GM18511 (cell line): ENCODE measurements around the gene TFPT.

Source experiments
- ATAC-seq: cut with Tn5 transposase; IDR thresholded peaks from one replicate; pipeline ENCODE4 v1.9.1; 2021; ENCODE audit warnings: mild to moderate bottlenecking, moderate library complexity; ENCODE audit not compliant: unreplicated experiment

Gene TFPT, protein sequence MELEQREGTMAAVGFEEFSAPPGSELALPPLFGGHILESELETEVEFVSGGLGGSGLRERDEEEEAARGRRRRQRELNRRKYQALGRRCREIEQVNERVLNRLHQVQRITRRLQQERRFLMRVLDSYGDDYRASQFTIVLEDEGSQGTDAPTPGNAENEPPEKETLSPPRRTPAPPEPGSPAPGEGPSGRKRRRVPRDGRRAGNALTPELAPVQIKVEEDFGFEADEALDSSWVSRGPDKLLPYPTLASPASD

DNA sequence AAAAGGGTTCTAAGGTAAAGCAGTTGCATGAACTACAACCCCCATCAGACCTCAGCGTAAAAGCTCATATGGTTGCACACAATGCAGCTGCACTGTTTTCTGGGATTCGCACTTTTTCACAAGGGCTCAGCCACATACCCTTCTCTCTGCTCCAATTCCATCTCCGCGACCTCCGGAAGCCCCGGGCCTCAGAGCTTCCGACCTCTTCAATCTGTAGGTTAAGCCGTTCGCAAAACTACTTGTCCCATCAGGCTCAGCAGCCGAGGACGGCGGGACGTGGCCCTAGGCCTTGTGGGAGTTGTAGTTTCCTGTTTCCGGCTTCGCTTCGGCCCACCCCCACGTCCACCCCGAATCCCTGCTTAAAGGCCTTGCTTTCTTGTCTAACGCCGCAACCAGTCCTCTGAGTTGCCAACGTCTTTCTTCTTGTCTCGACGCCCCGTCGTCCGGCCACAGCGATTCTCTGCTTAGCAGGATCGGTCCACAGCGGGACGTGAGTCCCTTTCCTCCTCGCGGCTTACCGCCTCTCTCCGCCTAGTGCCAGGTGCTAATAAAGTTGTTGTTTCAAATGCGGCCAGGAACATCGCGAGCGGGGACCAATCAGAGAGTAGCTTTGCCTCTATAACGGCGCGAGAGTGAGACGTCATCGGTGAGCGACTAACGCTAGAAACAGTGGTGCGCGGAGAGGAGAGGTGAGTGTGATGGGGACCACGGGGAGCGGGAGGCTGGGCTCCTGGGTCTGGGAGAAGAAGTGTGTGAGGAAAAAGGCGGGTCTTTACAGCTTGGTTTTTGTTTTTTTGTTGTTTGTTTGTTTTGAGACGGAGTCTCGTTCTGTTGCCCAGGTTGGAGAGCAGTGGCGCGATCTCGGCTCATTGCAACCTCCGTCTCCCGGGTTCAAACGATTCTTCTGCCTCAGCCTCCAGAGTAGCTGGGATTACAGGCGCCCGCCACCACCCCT, at the start of gene TFPT, which contains the start of gene PRPF31:
Gene TFPT (minus strand): TSS at position 549 of the 955 bp plus-strand sequence. CDS start 388 bp downstream, at position 161.
Gene PRPF31 (plus strand): TSS at position 646 of the 955 bp plus-strand sequence. CDS start 2,525 bp downstream, outside the sequence.
- peak; percentile 92 for ATAC-seq

DNA sequence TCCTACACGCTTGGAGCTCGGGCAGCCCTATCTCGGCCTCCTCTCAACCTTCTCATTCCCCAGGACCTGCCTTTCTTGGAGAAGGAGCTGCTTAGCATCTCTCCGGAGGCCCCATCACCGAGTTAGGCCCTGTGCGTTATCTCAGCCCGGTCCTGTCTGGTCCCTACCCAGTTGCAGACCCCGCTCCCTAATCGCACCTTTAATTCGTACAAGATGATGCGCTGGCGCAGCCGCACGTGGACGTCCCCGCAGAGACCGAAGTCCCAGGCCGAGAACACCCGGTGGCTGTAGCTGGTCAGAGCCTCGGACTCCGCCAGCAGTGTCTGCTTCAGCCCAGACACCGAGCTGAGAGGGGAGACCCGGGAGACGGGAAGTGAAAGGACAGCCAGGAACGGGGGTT, 49.8 kb upstream of the TFPT start:
- ATAC-seq: no peak

DNA sequence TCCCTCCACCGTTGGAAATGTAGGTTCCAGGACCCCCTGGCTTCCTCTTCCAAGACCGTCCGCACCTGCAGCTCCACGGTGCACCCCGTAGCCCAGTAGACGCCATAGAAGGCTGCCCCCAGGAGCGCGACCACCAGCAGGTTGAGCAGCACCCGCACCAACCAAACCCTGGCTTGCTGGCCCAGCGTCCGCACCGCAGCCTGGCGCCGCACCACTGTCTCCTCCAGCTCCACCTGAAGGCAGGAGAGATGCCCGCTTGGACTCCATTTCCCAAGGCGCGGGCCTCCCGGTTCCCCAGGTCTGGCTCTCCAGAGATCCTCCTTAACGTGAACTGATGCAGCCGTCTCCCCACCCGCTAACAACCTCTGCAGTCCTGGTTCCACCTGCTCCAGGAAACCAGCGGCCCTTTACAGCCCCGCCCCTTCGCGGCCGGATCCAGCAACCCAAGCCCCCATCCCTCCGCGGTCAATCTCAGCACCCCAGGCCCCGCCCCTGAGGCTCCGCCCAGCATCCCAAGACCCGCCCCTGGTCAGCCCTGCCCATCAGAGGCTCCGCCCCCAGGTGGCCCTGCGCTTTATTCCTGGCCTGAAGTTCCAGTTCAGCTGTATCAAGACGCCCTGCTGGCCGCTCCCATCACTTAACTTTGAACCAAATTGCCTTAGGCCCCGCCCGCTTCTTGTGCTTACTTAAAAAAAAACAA, 49.1 kb upstream of the TFPT start:
- no peak for ATAC-seq

DNA sequence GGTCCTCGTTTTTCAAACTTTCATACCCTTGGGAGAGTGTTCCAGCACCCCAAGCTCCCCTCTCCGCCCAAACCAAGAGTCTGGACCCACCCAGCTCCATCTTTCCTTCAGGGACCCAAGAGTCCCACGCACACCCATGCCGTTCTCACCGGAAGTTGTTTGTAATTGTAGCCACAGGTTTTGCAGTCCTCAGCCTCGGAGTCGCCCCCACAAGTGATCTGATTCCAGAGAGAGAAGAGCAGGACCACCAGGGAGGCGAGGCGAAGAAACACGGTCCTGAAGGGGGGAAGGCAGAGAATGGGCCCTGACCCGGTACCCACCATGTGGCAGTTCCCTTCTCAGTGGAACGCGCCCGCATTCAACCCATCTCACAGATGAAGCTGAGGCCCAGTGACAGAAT, 47.4 kb upstream of the TFPT start:
- no peak for ATAC-seq

GRCh38 chr19:54162241-54162805, 46.9 kb upstream of the TFPT start:
- ATAC-seq: no peak

GRCh38 chr19:54160854-54161253, 45.4 kb upstream of the TFPT start:
- no peak for ATAC-seq

DNA sequence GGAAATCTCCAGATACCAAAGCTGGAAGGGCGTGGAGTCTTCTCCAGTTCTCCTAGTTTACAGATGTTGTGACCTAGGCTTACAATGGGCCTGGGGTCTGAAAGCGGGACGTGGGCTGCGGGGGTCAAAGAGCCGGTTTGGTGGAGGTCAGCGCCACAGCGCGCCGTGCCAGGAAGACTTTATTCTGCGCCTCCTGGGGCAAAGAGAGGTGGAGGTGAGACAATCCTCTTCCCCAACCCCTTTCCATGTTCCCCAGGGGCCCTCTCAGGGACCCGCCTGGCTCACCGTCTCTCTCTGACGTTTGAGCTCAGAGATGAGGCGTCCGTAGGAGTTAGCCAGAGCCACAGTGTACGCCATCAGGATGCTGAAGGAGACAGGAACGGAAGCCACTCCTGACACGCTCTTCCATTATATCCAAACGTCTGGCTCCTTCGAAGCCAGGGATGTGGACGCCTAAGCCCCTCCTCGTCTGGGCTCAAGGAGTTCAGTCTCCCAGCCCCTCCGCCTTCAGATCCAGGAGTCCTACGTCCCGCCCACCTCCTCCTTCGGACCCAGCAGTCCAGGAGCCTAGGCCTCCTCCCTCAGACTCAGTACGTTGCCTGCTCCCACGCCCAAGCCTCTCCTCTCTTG, 44.8 kb upstream of the TFPT start:
- ATAC-seq: no peak

GRCh38 chr19:54159352-54160181, 44.1 kb upstream of the TFPT start, which contains the start of gene LENG1:
Gene LENG1 (minus strand): TSS chr19:54159721. CDS start chr19:54159695, 26 bp downstream.
- ATAC-seq: peak; percentile 91

- ATAC-seq: no peak
Observed at GRCh38 chr19:54158812-54159351, 43.4 kb upstream of the TFPT start.

DNA sequence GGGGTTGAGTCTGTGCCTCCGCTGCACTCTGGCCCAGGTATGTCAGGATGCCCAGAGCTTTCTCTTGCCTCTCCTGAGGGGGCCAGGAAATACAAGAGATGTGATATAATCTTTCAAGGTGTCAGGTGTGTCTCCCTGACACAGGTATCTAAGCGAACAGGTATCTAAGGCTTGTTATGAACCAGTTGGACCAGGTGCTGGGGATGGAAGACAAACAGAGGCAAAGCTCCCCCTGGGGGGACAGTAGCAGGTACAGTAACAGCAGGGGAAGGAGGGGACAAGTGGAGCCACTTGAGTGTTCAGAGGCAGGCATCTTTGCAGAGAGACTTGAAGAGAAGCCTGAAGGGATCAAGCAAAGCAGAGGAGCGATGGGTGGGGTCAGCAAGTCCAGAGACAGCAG, 41.5 kb upstream of the TFPT start:
- no peak for ATAC-seq

DNA sequence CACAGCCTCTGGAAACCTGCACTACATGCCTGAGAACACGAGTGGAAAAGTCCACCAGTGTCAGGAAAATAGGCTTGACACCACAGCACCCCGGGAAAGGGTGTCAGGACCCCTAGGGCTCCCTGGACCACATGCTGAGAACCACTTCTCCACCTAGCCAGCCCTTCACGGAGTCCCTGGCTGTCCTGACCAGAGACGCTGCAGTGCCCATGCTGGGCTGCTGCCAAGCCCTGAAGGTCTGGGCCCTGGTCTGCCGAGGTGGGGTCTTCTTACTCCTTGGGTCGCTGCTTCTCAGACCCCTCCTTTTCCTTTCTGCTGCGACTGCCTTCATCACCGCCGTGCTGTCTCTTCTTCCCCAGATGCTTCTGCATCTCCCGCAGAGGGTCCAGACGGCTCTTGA, 41.0 kb upstream of the TFPT start:
- no peak for ATAC-seq

DNA sequence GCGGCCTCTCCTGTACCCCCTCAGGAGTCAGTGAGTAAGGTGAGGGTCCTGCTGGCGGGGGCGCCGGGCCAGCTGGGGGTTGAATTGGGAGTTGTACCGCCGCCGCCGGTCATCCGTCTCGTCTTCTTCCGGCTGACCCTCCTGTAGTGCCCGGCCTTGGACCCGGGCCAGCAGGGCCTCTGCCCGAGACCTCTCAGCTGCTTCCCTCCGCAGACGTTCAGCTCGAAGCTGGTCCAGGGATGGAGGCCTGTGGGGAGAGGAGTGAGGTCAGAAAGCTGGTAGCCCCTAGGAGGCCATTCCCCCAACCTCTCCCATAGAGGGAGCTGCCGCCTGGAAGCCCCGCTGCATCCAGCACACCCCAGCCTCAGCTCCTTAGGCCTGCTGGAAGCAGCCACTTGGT, 40.2 kb upstream of the TFPT start:
- ATAC-seq: no peak

GRCh38 chr19:54154603-54155345, 39.3 kb upstream of the TFPT start:
- ATAC-seq: no peak

- ATAC-seq: no peak
Observed at GRCh38 chr19:54153731-54154326, 38.4 kb upstream of the TFPT start.

- ATAC-seq: no peak
Observed at GRCh38 chr19:54152878-54153524, 37.5 kb upstream of the TFPT start.

- ATAC-seq: no peak
Observed at GRCh38 chr19:54152267-54152666, 36.8 kb upstream of the TFPT start.

DNA sequence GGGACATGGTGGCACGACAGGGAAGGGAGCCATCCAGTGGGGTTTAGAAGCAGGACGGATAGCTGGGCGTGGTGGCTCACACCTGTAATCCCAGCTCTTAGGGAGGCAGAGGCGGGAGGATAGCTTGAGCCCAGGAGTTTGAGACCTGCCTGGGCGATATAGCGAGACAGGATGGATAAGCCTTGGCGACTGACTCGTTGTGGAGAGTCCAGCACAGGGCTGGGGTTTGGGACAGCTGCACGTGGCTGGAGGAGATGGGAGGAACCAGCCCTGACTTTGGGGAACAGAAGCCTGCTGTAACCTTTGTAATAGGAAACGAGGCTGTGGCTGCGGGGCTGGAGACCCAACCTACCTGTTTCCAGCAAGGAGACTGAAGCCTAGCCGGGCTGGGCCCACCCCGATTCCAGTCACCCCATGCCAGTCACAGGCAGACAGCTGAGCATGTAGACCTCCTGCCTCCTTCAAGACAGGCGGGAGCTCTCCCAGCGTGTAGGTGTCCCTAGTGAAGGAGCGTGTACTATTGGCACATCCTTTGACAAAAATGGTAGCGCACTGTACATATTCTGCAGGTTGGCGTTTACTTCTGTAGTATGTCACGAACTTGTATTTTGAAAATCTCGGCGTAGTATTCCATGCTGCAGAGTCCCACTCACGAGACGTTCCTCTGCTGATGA, 36.0 kb upstream of the TFPT start:
- no peak for ATAC-seq
